Measurements from ENCODE around the gene GSTA5. TPM values are rescaled to one million over a fixed set of nuclear protein-coding genes. Genes with fewer than 3 reads are reported as not detected.
"Not testable (repeated sequence)": the region's sequence is repeated elsewhere in the genome, so short reads cannot be mapped to it uniquely, and the experiment has no call there.

The GSTA5 gene
- total RNA-seq, 6 experiments from 2014 or later, result not detected

DNA sequence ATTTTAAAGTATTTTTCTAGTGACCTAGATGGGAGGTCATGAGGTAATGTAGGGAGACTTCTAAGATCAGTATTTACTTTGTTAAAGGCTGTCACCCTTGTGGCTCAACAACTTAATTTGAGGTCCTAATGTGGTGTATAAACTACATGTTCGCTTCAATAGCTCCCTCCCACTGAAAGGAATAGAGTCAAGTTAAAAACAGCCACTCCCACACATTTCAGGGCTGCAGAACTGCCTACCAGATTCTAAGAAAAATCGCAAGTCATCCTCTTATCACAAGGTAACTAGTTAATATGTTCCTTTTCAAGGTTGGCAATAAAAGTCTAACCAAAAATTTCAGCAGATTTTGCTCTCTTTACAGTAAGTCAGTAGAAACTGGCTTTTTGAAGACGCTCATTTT lies 52.1 kb downstream of the GSTA5 start:
- peaks cover 18% of the 10 kb centered on the region for H3K36me3 Mint-ChIP-seq (ENCODE audit: low read depth)
- H3K9me3 Mint-ChIP-seq, result peaks cover 11% of the 10 kb centered on the region
- H3K27me3 Mint-ChIP-seq (ENCODE audit: insufficient read depth), result no peaks in the 10 kb centered on the region; the same call in 1 of the 2 replicates
- peak overlapping the region; percentile 84 for H3K27ac Mint-ChIP-seq
- DNase-seq, result no peak
- H3K4me3 Mint-ChIP-seq, result no peak overlapping the region
- peaks cover 37% of the 10 kb centered on the region for H3K4me1 Mint-ChIP-seq (ENCODE audit: low read depth)
- TF ChIP-seq, protein P1, sequence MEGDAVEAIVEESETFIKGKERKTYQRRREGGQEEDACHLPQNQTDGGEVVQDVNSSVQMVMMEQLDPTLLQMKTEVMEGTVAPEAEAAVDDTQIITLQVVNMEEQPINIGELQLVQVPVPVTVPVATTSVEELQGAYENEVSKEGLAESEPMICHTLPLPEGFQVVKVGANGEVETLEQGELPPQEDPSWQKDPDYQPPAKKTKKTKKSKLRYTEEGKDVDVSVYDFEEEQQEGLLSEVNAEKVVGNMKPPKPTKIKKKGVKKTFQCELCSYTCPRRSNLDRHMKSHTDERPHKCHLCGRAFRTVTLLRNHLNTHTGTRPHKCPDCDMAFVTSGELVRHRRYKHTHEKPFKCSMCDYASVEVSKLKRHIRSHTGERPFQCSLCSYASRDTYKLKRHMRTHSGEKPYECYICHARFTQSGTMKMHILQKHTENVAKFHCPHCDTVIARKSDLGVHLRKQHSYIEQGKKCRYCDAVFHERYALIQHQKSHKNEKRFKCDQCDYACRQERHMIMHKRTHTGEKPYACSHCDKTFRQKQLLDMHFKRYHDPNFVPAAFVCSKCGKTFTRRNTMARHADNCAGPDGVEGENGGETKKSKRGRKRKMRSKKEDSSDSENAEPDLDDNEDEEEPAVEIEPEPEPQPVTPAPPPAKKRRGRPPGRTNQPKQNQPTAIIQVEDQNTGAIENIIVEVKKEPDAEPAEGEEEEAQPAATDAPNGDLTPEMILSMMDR (IDR thresholded peaks at IDR 0.05), result no peak

DNA sequence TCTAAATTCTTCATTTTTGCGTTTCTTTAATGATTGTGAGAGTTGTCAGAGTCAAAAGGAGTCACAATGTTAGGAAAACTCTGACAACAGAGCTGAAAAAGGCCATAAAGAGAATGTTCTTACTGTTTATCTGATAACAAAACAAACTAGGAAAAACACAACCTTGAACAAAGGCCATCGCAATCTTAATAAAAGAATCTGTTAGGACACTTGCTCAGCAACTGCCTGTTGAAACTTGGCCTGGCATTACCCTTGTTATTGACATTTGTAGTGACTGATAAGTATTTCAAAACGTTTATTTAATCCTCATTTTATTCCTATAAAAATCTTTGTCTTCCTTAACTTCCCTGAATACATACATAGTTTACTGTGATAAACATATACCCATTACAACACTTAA lies 52.7 kb downstream of the GSTA5 start:
- H3K36me3 Mint-ChIP-seq (ENCODE audit: low read depth), result peaks cover 12% of the 10 kb centered on the region
- no peaks in the 10 kb centered on the region; the same call in 1 of the 2 replicates for H3K27me3 Mint-ChIP-seq (ENCODE audit: insufficient read depth)
- H3K27ac Mint-ChIP-seq, result no peak overlapping the region
- TF ChIP-seq, protein P1 (IDR thresholded peaks at IDR 0.05), result no peak
- H3K9me3 Mint-ChIP-seq, result peaks cover 6% of the 10 kb centered on the region
- H3K4me1 Mint-ChIP-seq (ENCODE audit: low read depth), result peaks cover 42% of the 10 kb centered on the region
- DNase-seq, result no peak
- H3K4me3 Mint-ChIP-seq, result no peak overlapping the region

DNA sequence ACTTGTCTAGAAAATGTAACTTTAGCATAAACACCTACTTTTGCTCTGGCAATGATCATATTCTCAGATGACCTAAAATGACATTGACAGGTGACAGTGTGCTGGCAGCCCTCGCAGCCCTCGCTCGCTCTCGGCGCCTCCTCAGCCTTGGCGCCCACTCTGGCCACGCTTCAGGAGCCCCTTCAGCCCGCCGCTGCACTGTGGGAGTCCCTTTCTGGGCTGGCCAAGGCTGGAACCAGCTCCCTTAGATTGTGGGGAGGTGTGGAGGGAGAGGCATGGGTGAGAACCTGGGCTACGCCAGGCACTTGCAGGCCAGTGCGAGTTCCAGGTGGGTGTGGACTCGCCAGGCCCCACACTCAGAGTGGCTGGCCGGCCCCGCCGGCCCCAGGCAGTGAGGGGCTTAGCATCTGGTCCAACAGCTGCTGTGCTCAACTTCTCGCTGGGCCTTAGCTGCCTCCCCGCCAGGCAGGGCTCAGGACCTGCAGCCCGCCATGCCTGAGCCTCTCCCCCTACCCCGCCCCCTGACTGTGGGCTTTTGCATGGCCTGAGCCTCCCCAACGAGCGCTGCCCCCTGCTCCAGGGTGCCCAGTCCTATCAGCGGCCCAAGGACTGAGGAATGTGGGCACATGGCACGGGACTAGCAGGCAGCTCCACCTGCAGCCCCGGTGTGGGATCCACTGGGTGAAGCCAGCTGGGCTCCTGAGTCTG lies 54.2 kb downstream of the GSTA5 start:
- Mint-ChIP-seq H3K4me1 (ENCODE audit: low read depth) (peaks cover 45% of the 10 kb centered on the region), H3K4me3 (no peak overlapping the region)
- no peak for DNase-seq

DNA sequence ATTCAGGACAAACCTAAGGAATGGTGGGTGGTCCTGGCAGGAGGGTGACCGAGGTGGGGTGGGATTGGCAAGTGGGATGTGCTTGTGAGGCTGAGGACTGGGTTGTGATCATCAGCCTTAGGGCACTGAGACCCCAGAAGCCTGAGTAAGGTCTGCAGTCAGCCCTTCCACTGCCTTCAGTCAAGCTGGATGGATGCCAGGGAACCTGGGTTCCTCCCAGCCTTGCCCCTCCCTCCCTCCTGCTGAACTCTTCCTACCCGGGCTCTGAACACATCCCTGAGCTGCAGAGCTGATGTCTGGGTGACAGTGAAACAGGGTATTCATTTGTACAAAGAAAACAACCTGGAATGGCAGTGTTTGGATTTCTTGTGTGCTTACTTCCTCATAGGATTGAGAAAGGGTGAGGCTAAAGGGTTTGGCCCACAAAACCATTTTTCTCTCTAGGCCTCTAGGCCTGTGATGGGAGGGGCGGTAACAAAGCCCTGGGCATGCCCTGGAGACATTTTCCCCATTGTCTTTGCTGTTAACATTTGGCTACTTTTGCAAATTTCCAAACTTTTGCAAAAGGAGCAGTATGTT lies 57.8 kb downstream of the GSTA5 start:
- not testable (repeated sequence) for H3K9me3 Mint-ChIP-seq

More for the DNA sequence above, 54.2 kb downstream of the GSTA5 start:
- no peak overlapping the region for H3K27ac Mint-ChIP-seq
- H3K36me3 Mint-ChIP-seq (ENCODE audit: low read depth), result peaks cover 6% of the 10 kb centered on the region; the same call in 1 of the 2 replicates
- H3K9me3 Mint-ChIP-seq, result no peaks in the 10 kb centered on the region
- TF ChIP-seq, protein P1 (IDR thresholded peaks at IDR 0.05), result no peak
- H3K27me3 Mint-ChIP-seq (ENCODE audit: insufficient read depth), result no peaks in the 10 kb centered on the region; the same call in 1 of the 2 replicates

DNA sequence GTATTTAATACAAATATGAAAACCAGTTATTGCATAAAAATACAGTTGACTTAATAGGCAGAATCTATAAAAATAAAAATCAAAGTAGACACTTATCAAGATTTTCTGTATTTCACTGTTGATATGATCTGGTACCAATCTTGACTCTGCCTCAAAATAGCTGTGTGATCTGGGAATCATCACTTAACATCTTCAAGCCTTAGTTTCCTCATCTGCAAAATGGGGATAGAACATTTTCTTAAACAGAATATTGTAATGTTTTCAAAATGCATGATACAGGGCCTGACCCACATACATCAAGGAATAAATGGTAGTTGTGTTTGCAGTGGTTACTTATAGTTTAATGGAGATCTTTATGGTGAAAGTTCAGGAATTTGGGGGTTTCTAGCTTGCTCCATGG lies 58.4 kb downstream of the GSTA5 start:
- not testable (repeated sequence) for H3K9me3 Mint-ChIP-seq; DNase-seq; H3K36me3 Mint-ChIP-seq (ENCODE audit: low read depth); H3K4me3 Mint-ChIP-seq; H3K4me1 Mint-ChIP-seq (ENCODE audit: low read depth); H3K27me3 Mint-ChIP-seq (ENCODE audit: insufficient read depth); H3K27ac Mint-ChIP-seq

More for the DNA sequence above, 57.8 kb downstream of the GSTA5 start:
- DNase-seq; H3K27ac Mint-ChIP-seq; H3K36me3 Mint-ChIP-seq (ENCODE audit: low read depth); H3K27me3 Mint-ChIP-seq (ENCODE audit: insufficient read depth); H3K4me1 Mint-ChIP-seq (ENCODE audit: low read depth); H3K4me3 Mint-ChIP-seq: not testable (repeated sequence)

Other genes starting within 250 kb of the GSTA5 start
- gene TMEM14A, start 169.7 kb downstream of the GSTA5 start, total RNA-seq (2021; fragmentation: NEBNext Ultra II Directional; extraction: Animal tissue kit (Norgen Biotek cat#: 25700)), result 10 to 100 TPM; 36.3 to 48.0 (median 45.0) TPM
- not detected for gene GSTA2, start 77.3 kb downstream of the GSTA5 start, total RNA-seq (2021; fragmentation: NEBNext Ultra II Directional; extraction: Animal tissue kit (Norgen Biotek cat#: 25700))
- gene GSTA1, start 37.0 kb downstream of the GSTA5 start, total RNA-seq (2021; fragmentation: NEBNext Ultra II Directional; extraction: Animal tissue kit (Norgen Biotek cat#: 25700)), result under 1 TPM in 3 of 6 experiments, not detected in 3; 0.23 to 0.47 (median 0.28) TPM
- not detected for gene GSTA3, start 68.9 kb upstream of the GSTA5 start, total RNA-seq (2021; fragmentation: NEBNext Ultra II Directional; extraction: Animal tissue kit (Norgen Biotek cat#: 25700))
- gene GSTA4, start 154.5 kb upstream of the GSTA5 start, total RNA-seq (2021; fragmentation: NEBNext Ultra II Directional; extraction: Animal tissue kit (Norgen Biotek cat#: 25700)), result 10 to 100 TPM; 15.5 to 21.2 (median 19.7) TPM
- 10 to 100 TPM; 13.6 to 17.8 (median 16.2) TPM for gene CILK1, start 221.0 kb upstream of the GSTA5 start, total RNA-seq (2021; fragmentation: NEBNext Ultra II Directional; extraction: Animal tissue kit (Norgen Biotek cat#: 25700))
- 100 to 1,000 TPM; 105 to 135 (median 122) TPM for gene FBXO9, start 224.6 kb upstream of the GSTA5 start, total RNA-seq (2021; fragmentation: NEBNext Ultra II Directional; extraction: Animal tissue kit (Norgen Biotek cat#: 25700))